ENCODE measurements around the gene HHIPL1.
"Not testable (repeated sequence)": the region's sequence is repeated elsewhere in the genome, so short reads cannot be mapped to it uniquely, and the experiment has no call there.

Gene HHIPL1

DNA sequence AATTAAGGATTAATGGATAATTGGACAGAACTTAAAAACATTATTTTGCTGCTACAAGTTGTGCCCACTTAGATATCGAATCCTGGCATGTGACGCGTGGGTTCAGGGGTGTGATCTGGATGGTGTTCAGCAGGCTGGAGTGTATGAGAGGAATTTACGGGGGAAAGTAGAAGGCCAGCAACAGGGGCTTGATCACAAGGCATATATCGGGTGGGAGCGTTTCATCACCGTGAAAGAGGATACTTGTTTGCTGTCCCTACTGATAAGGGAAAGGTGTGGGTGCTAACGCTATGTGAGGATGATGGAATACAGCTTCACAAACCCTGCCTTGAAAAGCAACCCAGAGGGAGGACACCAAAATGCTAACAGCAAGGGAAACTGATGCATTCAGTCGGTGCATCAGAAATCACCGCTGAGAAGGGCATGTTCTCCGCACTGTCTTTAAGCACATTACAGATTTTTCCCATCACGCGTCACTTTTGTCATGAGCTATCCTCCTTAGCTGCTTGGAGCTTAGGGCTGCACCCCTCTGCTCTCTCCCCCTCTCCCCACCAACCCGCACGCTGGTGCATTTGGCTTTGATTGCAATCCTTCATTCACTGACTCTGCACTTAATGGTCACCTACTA is 13.4 kb downstream of the HHIPL1 start:
- no peak for DNase-seq (ENCODE audit: low read depth in 3 of 3, low spot score in 1 of 3)

DNA sequence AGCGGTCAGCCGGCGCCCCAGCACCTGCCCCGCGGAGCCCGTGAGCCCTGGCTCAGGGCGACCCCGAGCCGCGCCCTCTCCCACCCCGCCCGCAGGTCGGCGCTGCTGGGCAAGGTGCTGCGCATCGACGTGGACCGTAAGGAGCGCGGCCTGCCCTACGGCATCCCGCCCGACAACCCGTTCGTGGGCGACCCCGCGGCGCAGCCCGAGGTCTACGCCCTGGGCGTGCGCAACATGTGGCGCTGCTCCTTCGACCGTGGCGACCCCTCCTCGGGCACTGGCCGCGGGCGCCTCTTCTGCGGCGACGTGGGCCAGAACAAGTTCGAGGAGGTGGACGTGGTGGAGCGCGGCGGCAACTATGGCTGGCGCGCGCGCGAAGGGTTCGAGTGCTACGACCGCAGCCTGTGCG is 14.4 kb downstream of the HHIPL1 start:
- no peak for DNase-seq (ENCODE audit: low read depth in 3 of 3, low spot score in 1 of 3)

DNA sequence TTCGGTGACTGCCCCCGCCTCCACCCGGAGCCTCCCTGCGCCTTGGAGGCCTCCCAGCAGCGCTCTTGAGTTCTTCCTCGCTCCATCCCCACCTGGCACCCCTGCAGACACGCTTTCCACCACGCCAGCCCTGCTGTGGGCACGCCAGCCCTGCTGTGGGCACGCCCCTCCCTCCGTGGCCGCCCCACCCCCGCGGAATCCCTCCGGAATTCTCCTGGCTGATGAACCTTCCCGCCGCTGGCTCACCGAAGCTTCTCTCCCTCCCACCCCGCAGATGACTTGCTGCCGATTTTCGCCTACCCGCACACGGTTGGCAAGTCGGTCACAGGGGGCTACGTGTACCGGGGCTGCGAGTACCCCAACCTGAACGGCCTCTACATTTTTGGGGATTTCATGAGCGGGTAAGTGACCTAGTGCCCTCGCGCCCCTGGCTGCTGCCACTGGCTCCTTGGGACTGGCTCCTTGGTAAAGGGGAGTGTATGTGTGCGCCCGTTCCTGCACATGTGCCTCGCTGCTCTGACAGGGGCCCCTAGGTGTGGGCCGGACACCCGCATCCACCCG is 15.2 kb downstream of the HHIPL1 start:
- DNase-seq (ENCODE audit: low read depth in 3 of 3, low spot score in 1 of 3): no peak

DNA sequence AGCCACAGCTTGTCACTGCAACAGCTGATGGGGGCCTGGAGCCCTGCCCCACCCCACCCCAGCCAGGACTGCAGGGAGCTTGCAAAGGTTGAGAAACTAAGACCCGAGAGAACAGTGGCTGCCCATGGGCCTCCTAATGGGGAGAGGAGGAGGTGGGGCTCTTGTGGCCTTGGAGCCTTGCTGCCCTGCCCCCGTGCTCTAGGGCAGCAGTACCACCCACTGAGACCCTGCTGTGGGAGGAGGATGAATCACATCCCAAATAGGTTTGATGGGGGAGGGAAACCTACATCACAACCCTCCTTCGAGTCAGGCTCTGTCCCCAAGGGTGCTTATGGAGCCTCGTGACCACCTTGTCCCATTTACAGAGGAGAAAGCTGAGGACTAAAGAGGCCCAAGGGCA is 15.9 kb downstream of the HHIPL1 start:
- no peak for DNase-seq (ENCODE audit: low read depth in 3 of 3, low spot score in 1 of 3)

DNA sequence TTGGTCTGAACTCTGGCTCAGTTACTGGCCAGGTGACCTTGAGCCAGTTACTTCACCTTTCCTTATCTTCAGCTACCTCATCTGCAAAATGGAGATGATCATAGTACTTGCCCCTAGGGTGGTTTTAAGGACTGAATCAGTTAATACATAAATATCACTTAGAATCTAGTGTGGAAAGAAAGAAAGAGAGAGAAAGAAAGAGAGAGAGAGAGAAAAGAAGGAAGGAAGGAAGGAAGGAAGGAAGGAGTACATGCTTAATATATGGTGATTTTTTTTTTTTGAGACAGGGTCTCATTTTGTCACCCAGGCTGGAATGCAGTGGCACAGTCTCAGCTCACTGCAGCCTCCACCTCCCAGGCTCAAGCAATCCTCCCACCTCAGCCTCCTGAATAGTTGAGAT is 16.3 kb downstream of the HHIPL1 start:
- DNase-seq (ENCODE audit: low read depth in 3 of 3, low spot score in 1 of 3): not testable (repeated sequence)

DNA sequence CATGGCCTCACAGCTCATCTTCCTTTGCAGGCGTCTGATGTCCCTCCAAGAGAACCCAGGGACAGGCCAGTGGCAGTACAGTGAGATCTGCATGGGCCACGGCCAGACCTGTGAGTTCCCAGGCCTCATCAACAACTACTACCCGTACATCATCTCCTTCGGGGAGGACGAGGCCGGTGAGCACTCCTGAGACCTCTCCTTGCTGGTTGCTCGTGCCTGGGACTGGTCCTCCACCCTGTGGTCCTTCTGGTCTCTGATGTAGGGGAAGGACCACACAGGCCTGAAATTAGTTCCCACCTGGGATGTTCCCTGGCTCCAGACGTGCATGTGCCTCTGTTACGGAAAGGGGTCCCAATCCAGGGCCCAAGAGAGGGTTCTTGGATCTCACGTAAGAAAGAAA is 17.9 kb downstream of the HHIPL1 start:
- no peak for DNase-seq (ENCODE audit: low read depth in 3 of 3, low spot score in 1 of 3)

DNA sequence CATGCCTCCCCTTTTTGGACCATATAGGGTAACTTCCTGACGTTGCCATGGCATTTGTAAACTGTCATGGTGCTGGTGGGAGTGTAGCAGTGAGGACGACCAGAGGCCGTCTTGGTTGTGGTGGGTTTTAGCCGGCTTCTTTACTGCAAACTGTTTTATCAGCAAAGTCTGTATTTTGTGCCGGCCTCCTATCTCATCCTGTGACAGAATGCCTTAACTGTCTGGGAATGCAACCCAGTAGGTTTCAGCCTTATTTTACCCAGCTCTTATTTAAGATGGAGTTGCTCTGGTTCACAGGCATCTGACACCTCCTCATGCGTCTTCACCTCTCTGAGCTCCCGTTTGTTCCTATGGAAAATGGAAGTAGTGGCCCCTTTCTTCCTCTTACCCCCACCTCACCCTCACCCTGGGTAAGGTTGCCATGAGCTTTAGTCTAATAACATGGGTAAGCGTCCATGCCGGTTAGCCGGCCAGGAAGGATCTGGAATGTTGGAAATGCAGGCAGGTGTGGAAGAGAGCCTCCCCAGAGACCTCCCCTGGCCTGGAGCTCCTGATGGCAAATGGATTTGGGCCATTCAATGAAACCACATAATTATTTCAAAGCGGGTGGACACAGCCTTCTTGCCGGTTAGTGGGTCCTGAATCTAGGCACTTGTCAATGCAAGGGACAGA is 18.6 kb downstream of the HHIPL1 start:
- DNase-seq (ENCODE audit: low read depth in 3 of 3, low spot score in 1 of 3): no peak

DNA sequence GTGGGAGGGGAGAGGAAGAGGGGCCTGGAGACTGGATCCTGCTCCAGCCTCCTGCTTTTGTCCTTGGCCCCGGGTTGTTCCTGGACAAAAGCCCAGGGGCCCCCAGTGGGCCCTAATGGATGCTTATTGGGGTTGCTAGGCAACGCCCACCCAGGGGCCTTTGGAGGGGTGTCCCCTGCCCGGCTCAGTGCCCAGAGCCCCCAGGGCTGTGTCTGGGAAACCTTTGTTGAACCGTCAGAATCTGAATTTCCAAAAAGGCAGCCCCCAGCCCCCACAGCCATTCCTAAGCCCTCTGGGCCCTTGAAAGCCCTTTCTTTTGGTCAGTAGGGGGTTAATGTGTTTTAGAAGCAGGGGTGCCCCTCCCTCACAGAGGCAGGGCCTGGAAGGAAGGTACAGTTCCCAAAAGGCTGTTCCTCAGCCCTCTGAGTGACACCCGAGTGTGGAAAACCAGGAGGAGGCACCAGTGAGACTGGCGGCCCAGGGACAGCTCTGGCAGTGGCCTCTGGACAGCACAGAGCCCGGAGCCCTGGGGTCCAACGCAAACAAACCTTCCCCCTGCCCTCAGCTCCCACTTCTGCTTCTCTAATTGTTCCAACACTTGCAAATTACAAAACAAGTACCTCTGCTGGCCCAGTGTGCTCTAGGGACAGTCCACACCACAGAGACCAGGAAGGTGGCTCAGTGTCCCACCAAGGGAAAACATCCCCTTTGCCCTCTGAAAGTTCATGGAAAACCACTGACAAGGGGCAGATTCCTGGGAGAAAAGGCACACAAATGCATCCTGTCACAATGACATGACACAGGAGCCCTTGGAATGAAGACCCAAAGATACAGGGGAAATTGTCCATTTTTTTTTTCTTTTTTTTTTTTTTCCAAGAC is 19.4 kb downstream of the HHIPL1 start:
- DNase-seq (ENCODE audit: low read depth in 3 of 3, low spot score in 1 of 3): no peak

DNA sequence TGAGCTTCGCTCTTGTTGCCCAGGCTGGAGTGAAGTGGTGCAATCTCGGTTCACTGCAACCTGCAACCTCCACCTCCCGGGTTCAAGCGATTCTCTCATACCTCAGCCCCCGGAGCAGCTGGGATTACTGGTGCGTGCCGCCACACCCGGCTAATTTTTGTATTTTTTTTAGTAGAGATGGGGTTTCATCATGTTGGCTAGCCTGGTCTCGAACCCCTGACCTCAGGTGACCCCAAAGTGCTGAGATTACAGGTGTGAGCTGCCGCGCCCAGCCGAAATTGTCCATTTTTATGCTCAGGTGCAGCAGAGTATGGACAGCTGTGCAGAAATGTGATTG is 20.0 kb downstream of the HHIPL1 start:
- DNase-seq (ENCODE audit: low read depth in 3 of 3, low spot score in 1 of 3): no peak

DNA sequence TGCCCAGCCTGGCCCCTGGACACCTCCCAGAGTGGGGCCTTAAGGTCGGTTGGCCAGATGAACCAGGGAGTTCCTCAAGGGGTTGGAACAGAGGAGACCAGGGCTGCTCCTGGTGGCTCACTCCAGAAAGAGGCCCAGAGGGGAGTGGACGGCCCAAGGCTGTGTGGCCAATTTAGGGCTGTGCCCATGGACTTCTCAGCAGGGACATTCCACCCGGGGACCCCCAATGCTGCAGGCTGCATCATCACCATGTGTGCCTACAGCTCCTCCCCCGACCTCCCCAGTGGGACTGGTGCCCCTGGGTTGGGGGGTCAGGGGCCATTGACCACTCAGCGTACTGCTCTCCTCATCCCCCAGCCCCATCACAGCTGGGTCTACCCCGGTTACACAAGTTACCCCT is 21.6 kb downstream of the HHIPL1 start:
- no peak for DNase-seq (ENCODE audit: low read depth in 3 of 3, low spot score in 1 of 3)

DNA sequence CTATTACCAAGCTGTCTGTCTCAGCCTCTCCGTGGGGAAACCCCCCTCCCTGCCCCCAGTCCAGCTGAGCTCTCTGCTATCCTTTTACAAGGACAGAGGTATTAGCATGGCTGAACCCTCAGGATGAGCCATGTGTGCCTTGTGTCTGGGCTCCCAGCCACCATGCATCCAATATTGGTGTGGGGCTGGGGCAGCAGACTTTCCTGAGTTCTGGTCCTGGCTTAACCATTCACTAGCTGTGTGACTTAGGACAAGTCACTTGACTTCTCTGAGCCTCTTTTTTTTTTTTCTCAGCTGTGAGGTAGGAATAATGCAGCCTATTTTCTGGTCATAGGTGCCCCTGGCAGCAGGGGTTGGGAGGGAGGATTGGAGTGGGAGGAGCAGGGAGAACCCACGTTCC is 22.1 kb downstream of the HHIPL1 start:
- no peak for DNase-seq (ENCODE audit: low read depth in 3 of 3, low spot score in 1 of 3)

DNA sequence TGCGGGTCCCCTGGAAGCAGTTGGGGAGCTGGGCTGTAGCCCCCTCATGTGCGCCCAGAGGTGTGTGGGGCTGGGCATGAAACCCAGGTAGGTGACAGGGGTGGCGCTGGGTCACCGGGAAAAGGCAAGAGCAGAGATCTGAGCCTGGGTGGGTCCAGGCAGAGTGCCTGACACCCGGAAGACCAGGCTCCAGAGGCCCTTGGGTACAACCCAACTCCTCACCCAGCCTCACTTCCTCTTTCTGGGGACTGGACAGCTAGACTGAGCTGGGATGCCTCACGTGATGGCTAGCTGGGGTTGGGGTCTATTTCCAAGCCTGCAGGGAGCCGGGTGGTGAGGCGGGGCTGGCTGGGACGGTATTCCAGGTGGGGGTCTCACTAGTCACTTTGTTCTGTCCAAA is 22.9 kb downstream of the HHIPL1 start:
- DNase-seq (ENCODE audit: low read depth in 3 of 3, low spot score in 1 of 3): no peak

DNA sequence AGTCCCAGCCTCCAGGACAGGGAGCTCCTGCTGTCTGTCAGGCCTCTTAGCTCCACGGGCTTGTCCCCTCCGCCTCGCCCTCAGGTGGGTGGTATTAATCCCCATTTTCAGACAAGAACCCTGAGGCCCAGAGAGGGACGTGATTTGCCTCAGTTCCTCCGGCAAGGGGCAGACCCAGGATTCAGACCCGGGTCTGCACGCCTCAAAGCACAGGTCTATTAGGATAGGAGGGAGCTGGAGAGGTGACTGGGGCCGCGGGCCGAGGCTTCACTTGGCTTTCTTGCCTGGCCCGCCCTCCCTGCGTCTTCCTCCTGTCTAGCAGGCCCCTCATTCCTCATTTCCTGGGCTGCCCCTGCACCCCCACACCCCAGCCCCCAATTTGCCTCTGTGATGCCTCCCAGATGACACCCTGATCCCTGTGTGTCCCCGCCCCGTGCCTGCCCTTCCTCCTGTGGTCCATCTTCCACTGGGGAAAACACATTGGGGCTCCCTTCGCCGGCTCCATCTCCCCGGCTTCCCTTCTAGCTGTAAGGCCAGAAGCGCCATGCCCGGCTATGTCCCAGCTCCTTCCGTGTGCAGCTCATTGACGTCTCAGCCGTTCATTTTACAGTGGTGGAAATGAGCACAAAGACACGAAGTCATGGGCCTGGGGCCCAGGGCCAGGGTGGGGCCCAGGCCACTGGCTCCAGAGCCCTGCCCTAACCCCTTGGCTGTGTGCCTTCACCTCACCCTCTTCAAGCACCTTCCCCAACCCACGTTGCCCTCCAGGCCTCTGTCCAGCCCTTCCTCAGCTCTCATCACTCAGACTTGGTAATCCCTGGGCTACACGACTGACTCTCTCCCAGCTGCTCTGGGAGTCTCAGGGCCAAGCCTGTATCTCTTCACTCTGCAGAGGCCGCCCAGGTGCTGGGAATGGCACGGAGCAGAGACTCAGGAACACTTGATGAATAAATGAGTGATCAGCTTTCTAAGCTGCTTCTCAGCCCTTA is 23.7 kb downstream of the HHIPL1 start:
- no peak for DNase-seq (ENCODE audit: low read depth in 3 of 3, low spot score in 1 of 3)

DNA sequence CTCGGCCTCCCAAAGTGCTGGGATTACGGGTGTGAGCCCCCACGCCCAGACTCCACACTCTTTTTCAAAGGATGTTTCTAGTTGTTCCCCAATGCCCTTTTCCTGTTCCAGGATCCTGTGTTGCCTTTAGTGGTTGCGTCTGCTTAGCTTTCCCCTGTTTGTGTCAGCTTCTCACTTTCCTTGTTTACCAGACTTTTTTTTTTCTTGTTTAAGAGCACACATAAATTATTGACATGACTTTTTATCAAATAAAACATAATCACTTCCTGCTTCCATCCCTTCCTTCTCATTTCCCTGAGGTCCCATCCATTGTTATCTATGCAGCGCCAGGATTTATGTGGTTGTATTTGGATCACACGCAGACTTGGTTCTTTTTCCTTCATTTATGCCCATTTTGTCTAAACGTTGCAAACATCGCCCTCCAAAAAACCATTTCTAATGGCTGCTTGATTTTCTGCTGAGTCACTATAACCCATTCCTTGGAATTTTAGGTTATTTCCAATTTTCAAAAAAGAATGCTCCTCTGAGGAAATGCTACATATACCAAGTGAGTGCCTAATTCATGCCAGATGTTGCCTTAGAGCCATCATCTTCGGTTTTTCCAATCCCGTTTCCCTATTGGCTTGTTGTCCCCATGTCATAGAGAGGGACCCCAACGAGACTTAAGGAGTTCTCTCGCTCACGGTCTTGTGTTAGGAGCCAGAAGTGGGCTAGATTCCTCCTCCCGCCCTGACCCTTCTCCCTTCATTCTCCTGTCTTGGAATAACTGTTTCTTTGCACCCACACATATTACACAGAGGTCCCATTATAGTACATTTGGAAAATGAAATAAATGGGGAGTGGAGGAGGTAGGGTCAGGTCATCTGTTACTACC is 25.7 kb downstream of the HHIPL1 start:
- DNase-seq (ENCODE audit: low read depth in 3 of 3, low spot score in 1 of 3): no peak

DNA sequence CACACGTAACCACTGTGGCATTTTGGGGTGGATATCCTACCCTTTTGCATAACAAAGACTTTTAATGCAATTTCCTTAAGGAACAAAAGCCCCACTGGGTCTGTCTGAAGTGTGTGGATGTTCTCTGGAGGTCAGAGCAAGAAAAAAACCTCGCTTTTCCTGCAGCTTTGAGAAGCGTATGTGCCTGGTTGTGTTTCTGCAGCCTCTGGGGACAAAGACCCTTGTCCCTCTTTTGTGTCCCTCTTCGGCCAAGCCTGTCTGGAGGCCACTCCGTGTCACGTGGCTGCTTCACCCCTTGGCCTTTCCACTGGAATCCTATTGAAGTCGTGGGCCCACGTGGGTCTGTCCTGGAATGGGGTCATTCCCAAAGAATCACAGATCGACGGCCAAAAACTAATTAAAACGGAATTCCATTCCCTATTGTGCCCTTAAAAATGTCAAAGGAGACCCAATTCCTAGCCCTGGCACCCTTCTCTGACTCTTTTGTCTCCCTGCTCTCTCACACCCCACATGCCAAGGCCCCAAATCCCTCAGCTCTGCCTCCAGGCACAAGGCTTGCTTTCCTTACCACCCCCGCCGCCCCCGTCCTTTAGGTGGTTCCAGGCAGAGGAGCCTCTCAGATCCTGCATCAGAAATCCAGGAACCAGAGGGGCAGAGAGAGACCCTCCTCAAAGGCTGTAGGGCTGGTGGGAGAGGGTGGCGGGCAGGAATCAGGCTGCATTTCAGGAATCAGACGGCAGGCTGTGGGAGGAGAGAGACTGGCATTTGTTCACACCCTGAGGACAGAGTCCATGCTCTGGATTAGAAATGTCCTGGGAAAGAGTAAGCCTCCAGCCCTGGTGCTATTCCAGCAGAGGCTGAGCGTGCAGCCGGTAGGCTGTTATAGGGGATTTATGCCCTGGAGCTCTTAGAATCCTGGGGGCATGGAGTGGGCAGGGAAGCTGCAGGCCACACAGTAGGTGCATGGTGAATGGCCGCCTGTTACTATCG is 26.6 kb downstream of the HHIPL1 start:
- DNase-seq (ENCODE audit: low read depth in 3 of 3, low spot score in 1 of 3): no peak

DNA sequence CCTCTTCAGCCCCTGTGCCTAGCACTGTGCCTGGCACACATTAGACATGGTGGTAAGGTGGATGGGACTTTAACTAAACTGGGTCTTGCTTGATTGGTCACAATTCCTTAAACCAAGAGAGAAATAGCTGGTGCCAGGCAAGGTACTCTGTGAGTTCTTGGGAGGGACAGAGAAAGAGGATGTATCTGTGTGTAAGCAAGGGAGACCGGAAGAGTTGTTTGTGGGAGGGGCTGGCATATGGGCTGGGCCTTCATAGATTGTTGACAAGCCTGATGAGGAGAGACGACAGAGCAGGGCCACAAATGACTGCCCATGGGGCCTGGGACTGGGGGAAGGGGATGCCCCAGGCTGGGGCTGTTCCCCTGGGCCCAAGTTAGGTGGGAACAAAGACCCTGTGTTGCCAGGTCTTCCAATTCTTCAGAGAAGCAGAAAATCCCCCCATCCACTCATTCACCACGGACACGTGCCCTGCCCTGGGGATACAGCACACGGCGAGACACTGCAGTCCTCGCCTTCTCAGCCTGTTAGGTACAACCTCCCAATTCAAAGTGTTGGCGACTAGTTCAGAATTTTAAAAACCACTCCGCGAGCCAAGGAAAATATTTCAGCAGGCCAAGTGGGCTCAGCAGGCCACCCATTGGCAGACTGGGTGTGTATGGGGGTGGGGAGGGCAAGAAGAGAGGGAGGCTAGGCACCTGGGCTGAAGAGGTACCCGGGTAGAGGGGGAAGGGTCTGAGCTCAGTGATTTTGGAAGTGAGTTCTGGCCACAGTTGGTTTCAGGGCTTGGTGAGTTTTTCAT is 27.8 kb downstream of the HHIPL1 start:
- DNase-seq (ENCODE audit: low read depth in 3 of 3, low spot score in 1 of 3): no peak

DNA sequence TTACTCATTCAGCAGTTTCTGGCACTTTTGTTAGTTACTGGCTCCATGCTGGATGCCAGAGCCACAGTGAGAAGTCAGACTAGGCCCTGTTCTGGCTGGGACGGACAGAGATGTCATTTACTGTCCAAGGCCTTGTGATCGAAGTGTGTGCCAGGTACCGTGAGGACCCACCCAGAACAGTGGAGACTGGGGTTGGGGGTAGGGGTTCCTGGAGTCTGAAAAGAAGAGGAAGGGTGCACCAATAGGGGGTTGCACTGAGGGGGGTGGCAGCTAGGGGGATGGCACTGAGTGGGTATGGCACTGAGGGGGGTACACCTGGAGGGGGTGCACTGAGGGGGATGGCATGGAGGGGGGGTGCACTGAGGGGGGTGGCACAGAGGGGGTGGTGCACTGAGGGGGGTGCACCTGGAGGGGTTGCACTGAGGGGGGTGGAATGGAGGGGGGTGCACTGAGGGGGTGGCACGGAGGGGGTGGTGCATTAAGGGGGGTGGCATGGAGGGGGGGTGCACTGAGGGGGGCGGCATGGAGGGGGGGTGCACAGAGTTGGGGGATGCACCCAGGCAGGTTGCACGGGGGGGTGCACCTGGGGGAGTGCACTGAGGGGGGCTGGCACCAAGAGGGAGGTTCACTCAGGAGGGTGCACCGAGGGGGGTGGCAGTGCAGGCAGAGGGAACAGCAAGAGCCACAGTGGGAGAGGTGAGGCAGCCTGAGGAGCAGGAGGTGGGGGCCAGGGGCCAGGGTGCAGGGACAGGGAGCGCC is 28.6 kb downstream of the HHIPL1 start:
- no peak for DNase-seq (ENCODE audit: low read depth in 3 of 3, low spot score in 1 of 3)
